ENCODE measurements around the gene HOXA9. TPM values are rescaled to one million over a fixed set of nuclear protein-coding genes. Genes with fewer than 3 reads are reported as not detected.
A peak's percentile ranks its signal among the peaks of the same experiment; 100 is the strongest.

HOXA9 gene
- total RNA-seq, 1 donor from 2014 or later: not detected

DNA sequence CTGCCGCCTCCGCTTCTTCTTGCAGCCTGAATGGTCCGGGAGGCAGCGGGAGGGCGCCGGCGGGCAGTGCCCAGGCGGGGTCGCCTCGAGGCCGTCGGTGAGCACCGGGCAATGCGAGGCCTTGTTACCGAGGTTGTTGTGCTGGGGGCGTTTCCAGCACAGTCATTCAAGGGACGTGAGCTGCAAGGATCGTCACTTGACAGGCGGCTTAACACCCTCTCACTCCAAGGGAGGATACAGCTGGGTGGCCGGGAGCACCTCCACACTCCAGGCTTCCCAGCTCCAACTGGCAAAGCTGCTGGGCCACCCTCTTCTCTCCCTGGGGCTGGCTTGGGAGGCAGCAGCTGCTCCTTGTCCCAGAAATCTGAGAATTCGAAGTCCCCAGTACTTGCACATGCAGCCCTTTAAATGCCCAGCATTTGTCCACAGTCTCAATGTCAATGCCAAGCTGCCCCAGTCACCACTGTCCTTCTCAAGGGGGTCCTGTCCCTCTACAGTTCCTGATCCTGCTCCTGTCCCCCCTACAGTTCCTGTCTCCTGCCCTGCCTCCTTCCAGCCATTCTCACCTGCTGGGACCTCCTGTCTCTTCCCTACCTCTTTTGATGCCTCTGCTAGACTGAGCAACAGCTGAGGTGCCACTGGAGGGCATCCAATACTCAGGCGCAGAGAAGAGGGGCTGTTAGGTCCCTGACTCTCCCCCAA lies 24.1 kb upstream of the HOXA9 start:
- peaks cover 93% of the 10 kb centered on the region for H3K27me3 Mint-ChIP-seq (ENCODE audit: low read depth, unreplicated experiment)

DNA sequence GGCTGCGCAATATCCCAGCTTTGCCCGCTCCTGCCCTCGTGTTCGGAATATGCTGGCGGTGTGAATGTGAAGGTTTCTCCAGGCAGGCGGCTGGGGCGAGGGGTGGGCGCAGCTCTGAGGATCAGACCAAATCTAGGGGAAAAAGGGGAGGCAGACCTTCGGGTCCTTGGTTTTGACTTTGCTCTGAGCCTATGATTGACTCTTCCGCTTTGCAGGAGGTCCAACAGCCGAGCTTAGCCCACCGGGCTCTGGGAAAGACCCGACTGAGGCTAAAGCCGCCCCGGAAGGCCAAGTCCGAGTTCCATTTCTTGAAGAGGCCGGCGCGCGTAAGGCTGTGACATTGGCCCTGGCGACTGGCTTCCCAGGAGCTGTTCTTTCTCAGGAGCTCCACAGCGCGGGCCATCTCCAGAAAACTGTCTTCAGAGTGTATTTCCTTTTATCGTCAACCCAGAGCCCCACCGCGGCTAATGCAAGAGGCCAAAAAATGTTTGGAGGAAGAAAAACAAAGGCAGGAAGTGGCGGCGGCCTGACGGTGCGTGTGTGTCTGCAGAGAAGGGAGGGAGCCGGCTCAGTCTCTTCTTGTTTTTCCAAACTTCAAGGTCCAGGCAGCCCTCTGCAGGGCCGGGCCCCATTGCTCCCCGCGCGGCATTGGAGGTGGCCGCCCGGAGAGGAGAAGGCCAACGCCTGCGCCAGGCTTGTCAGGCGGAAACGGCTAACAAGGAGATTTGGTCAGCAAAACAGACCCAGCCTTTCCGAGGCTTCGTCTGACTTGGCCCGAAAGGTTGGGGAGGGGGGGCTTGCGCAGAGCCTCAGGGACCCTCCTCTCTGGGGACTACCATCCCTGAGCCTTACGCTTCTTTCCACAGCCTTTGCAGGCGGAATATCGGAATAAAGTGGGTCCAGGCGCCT lies 23.3 kb upstream of the HOXA9 start:
- Histone ChIP-seq H3K36me3 (ENCODE audit: insufficient read depth, low read length) (no peaks in the 10 kb centered on the region), H3K79me2 (ENCODE audit: insufficient read depth, low read length) (no peaks in the 10 kb centered on the region), H3K4me2 (ENCODE audit: low read length) (peak overlapping the region; percentile 68), H3K4me3 (ENCODE audit: insufficient read depth, low read depth, low read length) (no peak overlapping the region), H3K9ac (ENCODE audit: low read length) (no peak overlapping the region), H3K27me3 (ENCODE audit: insufficient read depth, low read length) (peaks cover 97% of the 10 kb centered on the region), H3K9me3 (ENCODE audit: insufficient read depth, low read depth, low read length) (peaks cover 6% of the 10 kb centered on the region), H3K4me1 (ENCODE audit: insufficient read depth, low read length) (peaks cover 6% of the 10 kb centered on the region), H3K27ac (ENCODE audit: low read depth, low read length) (no peak overlapping the region), H2AFZ (ENCODE audit: low read depth, low read length) (peak overlapping the region; percentile 52), H4K20me1 (ENCODE audit: insufficient read depth, low read length) (peaks cover 20% of the 10 kb centered on the region)
- Mint-ChIP-seq H3K27ac (ENCODE audit: unreplicated experiment) (no peak overlapping the region), H3K27me3 (ENCODE audit: low read depth, unreplicated experiment) (peaks cover 91% of the 10 kb centered on the region), H3K36me3 (ENCODE audit: low read depth, unreplicated experiment) (peaks cover 2% of the 10 kb centered on the region), H3K4me3 (ENCODE audit: unreplicated experiment) (peak overlapping the region; percentile 40), H3K4me1 (ENCODE audit: low read depth, unreplicated experiment) (no peaks in the 10 kb centered on the region), H3K9me3 (ENCODE audit: unreplicated experiment) (peaks cover 24% of the 10 kb centered on the region)
- DNase-seq (ENCODE audit: low read depth) (no peak), FAIRE-seq (no peak)
- peak; percentile 81 for TF ChIP-seq EZH2 (IDR thresholded peaks at IDR 0.05; ENCODE audit: insufficient read depth, low read length)
- TF ChIP-seq, protein P1, sequence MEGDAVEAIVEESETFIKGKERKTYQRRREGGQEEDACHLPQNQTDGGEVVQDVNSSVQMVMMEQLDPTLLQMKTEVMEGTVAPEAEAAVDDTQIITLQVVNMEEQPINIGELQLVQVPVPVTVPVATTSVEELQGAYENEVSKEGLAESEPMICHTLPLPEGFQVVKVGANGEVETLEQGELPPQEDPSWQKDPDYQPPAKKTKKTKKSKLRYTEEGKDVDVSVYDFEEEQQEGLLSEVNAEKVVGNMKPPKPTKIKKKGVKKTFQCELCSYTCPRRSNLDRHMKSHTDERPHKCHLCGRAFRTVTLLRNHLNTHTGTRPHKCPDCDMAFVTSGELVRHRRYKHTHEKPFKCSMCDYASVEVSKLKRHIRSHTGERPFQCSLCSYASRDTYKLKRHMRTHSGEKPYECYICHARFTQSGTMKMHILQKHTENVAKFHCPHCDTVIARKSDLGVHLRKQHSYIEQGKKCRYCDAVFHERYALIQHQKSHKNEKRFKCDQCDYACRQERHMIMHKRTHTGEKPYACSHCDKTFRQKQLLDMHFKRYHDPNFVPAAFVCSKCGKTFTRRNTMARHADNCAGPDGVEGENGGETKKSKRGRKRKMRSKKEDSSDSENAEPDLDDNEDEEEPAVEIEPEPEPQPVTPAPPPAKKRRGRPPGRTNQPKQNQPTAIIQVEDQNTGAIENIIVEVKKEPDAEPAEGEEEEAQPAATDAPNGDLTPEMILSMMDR (IDR thresholded peaks at IDR 0.05; ENCODE audit: insufficient read depth, low read depth, low read length): no peak

More for the DNA sequence above, 24.1 kb upstream of the HOXA9 start:
- no peak for DNase-seq (ENCODE audit: low read depth)
- Mint-ChIP-seq H3K36me3 (ENCODE audit: low read depth, unreplicated experiment) (peaks cover 2% of the 10 kb centered on the region), H3K9me3 (ENCODE audit: unreplicated experiment) (peaks cover 24% of the 10 kb centered on the region), H3K4me3 (ENCODE audit: unreplicated experiment) (no peak overlapping the region), H3K4me1 (ENCODE audit: low read depth, unreplicated experiment) (no peaks in the 10 kb centered on the region), H3K27ac (ENCODE audit: unreplicated experiment) (no peak overlapping the region)
- no peaks in the 10 kb centered on the region for H3K36me3 ChIP-seq (ENCODE audit: insufficient read depth, low read length)
- peak; percentile 46 for TF ChIP-seq EZH2 (IDR thresholded peaks at IDR 0.05; ENCODE audit: insufficient read depth, low read length)
- TF ChIP-seq, protein P1 (IDR thresholded peaks at IDR 0.05; ENCODE audit: insufficient read depth, low read depth, low read length): no peak
- FAIRE-seq: no peak
- peaks cover 6% of the 10 kb centered on the region for H3K9me3 ChIP-seq (ENCODE audit: insufficient read depth, low read depth, low read length)
- no peak overlapping the region for H3K9ac ChIP-seq (ENCODE audit: low read length)
- H4K20me1 ChIP-seq (ENCODE audit: insufficient read depth, low read length): peaks cover 20% of the 10 kb centered on the region
- peak overlapping the region; percentile 52 for H2AFZ ChIP-seq (ENCODE audit: low read depth, low read length)
- H3K4me1 ChIP-seq (ENCODE audit: insufficient read depth, low read length): peaks cover 3% of the 10 kb centered on the region
- H3K4me2 ChIP-seq (ENCODE audit: low read length): peak overlapping the region; percentile 68
- H3K27ac ChIP-seq (ENCODE audit: low read depth, low read length): no peak overlapping the region
- H3K27me3 ChIP-seq (ENCODE audit: insufficient read depth, low read length): peaks cover 99% of the 10 kb centered on the region
- H3K79me2 ChIP-seq (ENCODE audit: insufficient read depth, low read length): no peaks in the 10 kb centered on the region
- H3K4me3 ChIP-seq (ENCODE audit: insufficient read depth, low read depth, low read length): no peak overlapping the region

Measured in astrocyte (in vitro differentiated cells and primary cell).